Measurements from ENCODE around the gene HDAC4.

DNA sequence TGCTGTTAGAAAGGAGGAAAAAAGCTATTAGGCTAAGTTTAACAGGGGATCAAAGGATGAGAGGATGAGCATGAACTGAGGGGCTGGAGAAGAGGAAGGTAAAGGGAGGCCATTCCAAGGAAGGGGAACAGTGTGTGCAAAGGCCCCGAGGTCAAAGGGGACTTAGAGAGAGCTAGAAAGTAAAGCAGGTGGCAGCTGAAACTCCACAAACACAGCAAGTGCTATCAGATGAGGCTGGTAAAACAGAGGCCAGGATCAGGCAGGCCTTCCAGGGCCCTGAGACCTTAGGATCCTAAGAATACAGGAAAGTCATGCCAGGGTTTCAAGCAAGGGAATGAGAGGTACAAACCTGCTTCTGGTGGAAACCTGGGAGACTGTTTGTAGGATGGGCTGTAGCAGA is 5.8 kb downstream of the HDAC4 start:
- TF ChIP-seq POLR2AphosphoS5 (IDR thresholded peaks at IDR 0.05): no peak
- TF ChIP-seq, protein P1, sequence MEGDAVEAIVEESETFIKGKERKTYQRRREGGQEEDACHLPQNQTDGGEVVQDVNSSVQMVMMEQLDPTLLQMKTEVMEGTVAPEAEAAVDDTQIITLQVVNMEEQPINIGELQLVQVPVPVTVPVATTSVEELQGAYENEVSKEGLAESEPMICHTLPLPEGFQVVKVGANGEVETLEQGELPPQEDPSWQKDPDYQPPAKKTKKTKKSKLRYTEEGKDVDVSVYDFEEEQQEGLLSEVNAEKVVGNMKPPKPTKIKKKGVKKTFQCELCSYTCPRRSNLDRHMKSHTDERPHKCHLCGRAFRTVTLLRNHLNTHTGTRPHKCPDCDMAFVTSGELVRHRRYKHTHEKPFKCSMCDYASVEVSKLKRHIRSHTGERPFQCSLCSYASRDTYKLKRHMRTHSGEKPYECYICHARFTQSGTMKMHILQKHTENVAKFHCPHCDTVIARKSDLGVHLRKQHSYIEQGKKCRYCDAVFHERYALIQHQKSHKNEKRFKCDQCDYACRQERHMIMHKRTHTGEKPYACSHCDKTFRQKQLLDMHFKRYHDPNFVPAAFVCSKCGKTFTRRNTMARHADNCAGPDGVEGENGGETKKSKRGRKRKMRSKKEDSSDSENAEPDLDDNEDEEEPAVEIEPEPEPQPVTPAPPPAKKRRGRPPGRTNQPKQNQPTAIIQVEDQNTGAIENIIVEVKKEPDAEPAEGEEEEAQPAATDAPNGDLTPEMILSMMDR (IDR thresholded peaks at IDR 0.05): no peak
